ENCODE data around the gene EMILIN3. TPM values are rescaled to one million over a fixed set of nuclear protein-coding genes. Genes with fewer than 3 reads are reported as not detected.

EMILIN3 gene
- total RNA-seq, 1 experiment from 2014 or later = not detected

- DNase-seq (ENCODE audit: low spot score) = no peak
Observed at GRCh38 chr20:41347523-41348429, 18.8 kb downstream of the EMILIN3 start.

GRCh38 chr20:41345729-41346067 is 20.9 kb downstream of the EMILIN3 start:
- DNase-seq (ENCODE audit: low spot score) = no peak

GRCh38 chr20:41344938-41345728 is 21.5 kb downstream of the EMILIN3 start:
- DNase-seq (ENCODE audit: low spot score) = no peak

- no peak for DNase-seq (ENCODE audit: low spot score)
Observed at GRCh38 chr20:41344477-41344876, 22.1 kb downstream of the EMILIN3 start.

GRCh38 chr20:41342474-41343464 is 23.8 kb downstream of the EMILIN3 start:
- no peak for DNase-seq (ENCODE audit: low spot score)

- DNase-seq (ENCODE audit: low spot score) = peak; percentile 99
Observed at GRCh38 chr20:41340327-41341055, 26.1 kb downstream of the EMILIN3 start, which contains the start of gene LPIN3. TSS of gene LPIN3 (plus strand) at chr20:41340821. CDS start at chr20:41345804, 4,983 bp downstream.

GRCh38 chr20:41339957-41340326 is 26.7 kb downstream of the EMILIN3 start:
- DNase-seq (ENCODE audit: low spot score) = peak; percentile 99

- no peak for DNase-seq (ENCODE audit: low spot score)
Observed at GRCh38 chr20:41336711-41337492, 29.7 kb downstream of the EMILIN3 start.

- no peak for DNase-seq (ENCODE audit: low spot score)
Observed at GRCh38 chr20:41335591-41335990, 31.0 kb downstream of the EMILIN3 start.

GRCh38 chr20:41334443-41335421 is 31.9 kb downstream of the EMILIN3 start:
- DNase-seq (ENCODE audit: low spot score) = no peak

GRCh38 chr20:41334036-41334435 is 32.6 kb downstream of the EMILIN3 start:
- DNase-seq (ENCODE audit: low spot score) = no peak

GRCh38 chr20:41331731-41332130 is 34.9 kb downstream of the EMILIN3 start:
- DNase-seq (ENCODE audit: low spot score) = no peak

- DNase-seq (ENCODE audit: low spot score) = no peak
Observed at GRCh38 chr20:41330941-41331340, 35.7 kb downstream of the EMILIN3 start.

GRCh38 chr20:41330343-41330720 is 36.3 kb downstream of the EMILIN3 start:
- DNase-seq (ENCODE audit: low spot score) = no peak

GRCh38 chr20:41329435-41330342 is 36.9 kb downstream of the EMILIN3 start:
- no peak for DNase-seq (ENCODE audit: low spot score)

- DNase-seq (ENCODE audit: low spot score) = no peak
Observed at GRCh38 chr20:41327178-41327577, 39.4 kb downstream of the EMILIN3 start.

GRCh38 chr20:41320976-41321375 is 45.6 kb downstream of the EMILIN3 start:
- DNase-seq (ENCODE audit: low spot score) = no peak

- DNase-seq (ENCODE audit: low spot score) = no peak
Observed at GRCh38 chr20:41320441-41320840, 46.2 kb downstream of the EMILIN3 start.

Measured in HT-29 (cell line).